Measurements from ENCODE around the gene HCN4.
A peak's percentile ranks its signal among the peaks of the same experiment; 100 is the strongest.
"Not testable (repeated sequence)": the region's sequence is repeated elsewhere in the genome, so short reads cannot be mapped to it uniquely, and the experiment has no call there.

The HCN4 gene

DNA sequence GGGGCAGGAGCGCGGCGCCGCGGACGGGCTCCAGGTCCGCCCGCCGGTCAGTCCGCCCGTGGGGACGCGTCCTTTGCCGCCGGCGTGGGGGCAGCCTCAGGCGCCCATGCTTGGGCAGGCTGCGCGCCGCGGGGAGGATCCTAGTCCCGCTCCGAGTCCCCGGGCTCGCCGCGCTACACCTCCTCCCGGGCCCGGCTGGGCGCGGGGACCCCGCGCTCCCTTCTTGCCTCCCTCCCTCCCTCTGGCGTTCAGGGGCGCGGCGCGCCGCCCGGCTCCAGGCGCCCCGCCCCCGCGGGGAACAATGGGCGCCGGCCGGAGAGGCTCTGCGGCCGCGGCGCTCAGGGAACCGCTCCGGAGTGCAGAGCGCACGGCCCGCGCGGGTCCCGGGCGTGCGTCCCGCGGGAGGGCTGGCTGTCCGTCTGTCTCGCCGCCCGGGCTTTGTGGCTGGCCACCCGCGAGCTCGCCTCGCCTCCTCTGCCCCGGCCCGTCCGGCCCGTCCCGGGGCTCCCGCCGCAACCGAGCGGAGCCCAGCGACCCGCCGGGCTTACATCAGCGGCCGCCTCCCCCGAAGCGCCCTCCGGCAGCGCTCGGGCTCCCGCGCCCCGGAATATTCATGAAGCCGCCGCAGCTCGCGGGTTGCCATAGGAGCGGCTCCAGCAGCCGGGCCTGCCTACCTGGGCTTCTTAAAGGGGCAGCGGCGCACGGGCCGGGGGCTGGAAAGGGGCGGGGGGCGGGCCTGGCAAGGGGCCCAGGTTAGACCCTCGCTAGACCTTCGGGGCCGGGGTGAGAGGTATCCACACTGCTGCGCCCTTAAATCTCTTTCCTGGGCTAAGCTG is at the start of gene HCN4:
HCN4 (minus strand) TSS at position 658 of the 836 bp plus-strand sequence. CDS start 688 bp downstream, outside the sequence.
- peak; percentile 95 for DNase-seq (ENCODE audit: low spot score)

- no peak for DNase-seq (ENCODE audit: low spot score)
Measured at GRCh38 chr15:73414876-73415275, 46.1 kb upstream of the HCN4 start.

- no peak for DNase-seq (ENCODE audit: low spot score)
Measured at GRCh38 chr15:73403171-73403570, 34.4 kb upstream of the HCN4 start.

- not testable (repeated sequence) for DNase-seq (ENCODE audit: low spot score)
Measured at GRCh38 chr15:73400222-73400621, 31.5 kb upstream of the HCN4 start.

DNA sequence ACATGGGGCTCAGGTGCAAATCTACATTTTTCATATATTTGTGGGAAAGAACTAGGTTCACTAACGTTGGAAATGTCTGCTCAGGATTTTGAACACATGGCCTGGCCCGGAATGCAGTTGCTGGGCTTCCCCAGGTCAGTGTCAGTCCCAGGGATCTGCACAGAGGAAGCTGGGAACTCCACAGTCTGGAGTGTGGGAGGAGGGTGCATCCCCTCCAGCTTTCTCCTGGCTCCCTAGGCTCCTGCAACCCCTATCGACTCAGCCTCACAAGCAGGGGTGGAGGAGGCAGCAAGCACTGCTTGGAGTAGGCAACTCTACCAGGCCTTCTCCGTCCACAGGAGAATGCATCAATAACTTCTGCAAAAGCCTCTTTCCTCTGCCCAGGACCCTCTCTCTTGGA is 30.1 kb upstream of the HCN4 start:
- DNase-seq (ENCODE audit: low spot score) = no peak

- DNase-seq (ENCODE audit: low spot score) = no peak
Measured at GRCh38 chr15:73397461-73397860, 28.7 kb upstream of the HCN4 start.

- no peak for DNase-seq (ENCODE audit: low spot score)
Measured at GRCh38 chr15:73395671-73396070, 26.9 kb upstream of the HCN4 start.

- DNase-seq (ENCODE audit: low spot score) = no peak
Measured at GRCh38 chr15:73394782-73395181, 26.0 kb upstream of the HCN4 start.

DNA sequence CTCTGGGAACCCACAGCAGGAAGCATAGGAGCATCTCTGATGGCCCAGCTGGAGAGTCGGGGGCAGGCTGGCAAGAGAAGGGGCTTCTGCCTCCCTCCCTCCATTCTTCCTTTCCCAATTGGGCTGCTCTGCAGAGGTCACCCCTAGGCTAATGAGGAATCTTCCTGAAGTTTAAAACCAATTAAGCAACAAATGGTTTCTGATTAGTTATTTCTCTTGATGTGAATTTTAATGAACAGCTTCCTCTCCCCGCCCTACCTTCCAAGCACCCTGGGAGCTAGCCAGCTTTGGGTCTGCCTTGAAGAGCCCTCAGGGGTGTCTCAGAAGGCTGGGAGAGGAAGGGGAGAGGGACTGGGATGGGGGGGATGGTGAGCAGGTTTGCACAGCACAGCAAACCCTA is 24.6 kb upstream of the HCN4 start:
- no peak for DNase-seq (ENCODE audit: low spot score)

DNA sequence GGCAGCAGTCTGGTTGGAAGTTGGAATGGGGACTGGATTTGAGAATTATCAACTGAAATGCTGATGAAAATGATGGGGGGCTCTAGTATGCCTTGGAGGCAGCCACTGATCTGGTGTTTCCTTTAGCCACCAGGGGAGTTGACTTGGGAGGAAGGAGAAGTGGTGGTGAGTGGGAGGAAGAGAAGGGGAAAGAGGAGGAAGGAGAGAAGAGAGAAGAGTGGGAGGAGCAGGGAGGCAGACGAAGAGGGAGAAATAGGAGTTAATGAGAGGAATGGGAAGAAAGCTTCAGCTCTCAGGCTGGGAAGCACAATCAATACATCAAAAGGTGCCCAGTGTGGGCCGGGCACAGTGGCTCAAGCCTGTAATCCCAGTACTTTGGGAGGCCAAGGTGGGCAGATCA is 23.3 kb upstream of the HCN4 start:
- DNase-seq (ENCODE audit: low spot score) = no peak

DNA sequence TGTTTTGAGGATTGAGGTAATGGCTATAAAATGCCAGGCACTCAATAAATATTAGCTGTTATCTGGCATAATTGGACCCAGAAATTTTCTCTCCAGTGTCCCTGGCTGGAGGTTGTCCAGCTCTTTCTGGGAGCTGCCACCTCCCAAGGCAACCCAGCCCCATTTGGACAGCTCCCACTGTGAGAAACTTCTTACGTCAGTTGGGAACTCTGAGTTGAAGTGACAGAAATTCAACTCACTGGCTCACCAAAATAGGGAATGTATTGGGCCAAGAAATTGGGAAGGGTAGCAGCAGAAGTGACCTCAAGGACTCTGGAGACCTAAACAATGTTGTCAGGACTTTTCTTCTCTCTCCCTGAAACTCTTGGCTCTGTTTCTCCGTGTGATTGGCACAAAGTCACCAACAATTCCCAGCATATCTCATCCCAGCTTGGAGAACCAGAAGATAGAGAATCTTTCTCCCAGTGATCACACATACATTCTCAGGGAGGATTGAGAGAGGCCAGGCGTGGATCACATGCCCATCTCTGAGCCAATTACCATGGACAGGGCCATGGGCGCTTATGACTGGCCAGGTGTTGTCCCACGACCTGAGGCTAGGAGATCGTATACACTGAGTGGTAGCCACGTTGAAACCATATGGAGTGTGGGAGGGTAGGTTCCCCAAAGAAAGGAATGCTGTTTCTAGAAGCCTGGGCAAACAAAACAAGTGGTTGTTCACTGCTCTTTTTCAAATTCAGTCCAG is 22.5 kb upstream of the HCN4 start:
- DNase-seq (ENCODE audit: low spot score) = no peak

- DNase-seq (ENCODE audit: low spot score) = no peak
Measured at GRCh38 chr15:73389971-73390544, 21.3 kb upstream of the HCN4 start.

DNA sequence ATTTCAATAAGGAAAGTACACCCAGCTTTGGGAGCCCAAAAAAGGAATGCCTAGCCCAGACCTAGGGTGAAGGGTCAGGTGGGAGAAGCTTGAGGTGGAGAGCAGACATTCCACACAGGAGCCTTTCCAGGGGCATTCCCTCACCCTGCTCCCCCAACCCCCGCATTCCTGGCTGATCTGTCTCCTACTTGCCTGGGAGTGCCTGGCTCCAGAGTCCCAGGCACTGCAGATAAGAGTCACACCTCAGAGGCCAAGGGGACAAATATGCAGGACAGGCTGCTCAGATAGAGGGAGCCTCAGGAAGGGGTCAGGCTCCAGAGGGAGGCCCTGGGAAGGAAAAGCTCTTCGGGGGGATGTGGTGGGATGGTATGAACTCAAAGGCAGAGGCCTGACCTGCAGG is 20.8 kb upstream of the HCN4 start:
- DNase-seq (ENCODE audit: low spot score) = peak; percentile 41

DNA sequence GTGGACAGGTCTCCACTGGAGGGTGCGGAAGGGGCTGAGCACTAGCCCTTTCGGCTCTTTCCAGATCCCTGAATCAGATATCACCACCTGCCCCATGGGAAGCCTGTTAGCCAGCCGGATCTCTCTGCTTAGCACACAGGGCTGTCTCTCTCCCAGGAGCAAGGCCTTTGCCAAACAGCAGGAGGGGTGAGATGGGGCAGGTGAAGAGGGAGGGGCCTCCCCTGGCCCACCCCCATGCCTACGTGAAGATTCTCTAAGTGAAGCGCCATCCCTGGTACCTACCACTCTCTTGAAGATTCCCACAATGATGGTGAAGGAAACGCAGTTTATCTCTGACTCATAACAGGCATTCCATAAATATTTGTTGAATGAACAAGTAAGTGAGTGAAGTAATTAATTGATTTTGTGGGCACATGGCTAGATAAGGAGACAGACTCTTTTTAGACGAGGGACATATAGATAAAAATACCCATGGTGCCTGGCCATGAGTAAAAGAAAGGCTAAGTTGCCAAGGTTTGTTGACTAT is 19.6 kb upstream of the HCN4 start:
- DNase-seq (ENCODE audit: low spot score) = peak; percentile 35

DNA sequence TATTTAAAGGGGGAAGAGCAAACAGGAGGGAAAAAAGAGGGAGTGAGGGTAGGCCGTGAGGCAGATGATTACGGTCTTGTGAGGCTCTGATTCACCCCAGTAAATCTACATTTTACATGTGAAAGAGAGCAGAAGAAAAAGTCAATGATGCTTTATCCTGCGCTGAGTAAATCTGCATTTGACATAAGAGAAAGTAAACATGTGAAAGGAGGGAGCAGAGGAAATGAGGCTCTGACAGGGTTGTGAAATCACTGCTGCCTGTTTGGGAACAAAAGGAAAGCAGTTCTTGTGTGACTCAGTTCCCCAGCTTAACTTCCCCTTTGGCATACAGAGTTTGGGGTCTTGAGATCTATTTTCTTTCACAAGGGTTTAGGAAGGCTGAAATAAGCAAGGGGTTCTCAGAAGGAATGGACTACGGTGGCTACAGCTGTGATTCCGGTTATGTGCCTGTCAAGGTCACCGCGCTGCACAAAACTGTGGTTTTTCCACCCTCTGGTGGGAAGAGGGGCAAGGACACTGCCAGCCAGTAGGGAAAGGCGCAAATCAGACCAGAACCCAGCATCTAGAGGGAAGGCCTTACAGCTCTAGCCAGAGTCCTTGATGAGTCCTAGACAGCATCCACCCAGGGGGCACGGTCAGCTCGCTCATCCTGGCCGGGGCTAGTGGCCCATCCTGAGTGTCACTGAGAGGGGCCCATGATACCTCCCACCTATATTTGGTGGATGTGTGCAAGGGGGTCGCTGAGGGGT is 18.9 kb upstream of the HCN4 start:
- DNase-seq (ENCODE audit: low spot score) = no peak

DNA sequence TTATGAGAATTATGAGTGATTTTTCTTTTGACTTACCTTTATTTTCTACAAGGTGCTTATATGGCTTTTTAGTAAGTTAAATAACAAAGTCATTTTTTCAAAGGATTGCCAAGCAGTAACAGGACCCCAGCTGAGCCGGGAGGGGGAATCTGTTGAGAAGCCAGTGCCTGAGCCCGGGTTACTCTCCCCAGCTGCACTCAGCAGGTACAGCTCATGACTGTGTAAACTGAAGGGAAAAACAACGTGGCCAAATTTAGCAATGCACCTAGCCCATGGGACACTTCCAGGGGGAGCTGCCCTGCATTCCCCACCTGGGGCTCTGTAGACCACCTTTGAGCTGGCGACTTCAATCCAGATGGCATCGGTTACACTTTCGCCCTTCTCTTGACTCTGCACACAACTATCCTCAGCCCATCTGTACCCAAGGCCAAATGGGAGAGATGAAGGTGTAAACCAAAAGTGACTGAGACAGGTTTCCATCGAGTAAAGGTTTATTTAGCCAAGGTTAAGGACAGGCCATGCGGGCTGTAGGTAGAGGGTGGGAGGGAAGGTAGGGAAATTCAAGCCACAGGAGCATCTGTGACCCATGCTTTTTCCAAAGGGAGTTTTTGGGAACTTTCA is 18.2 kb upstream of the HCN4 start:
- peak; percentile 46 for DNase-seq (ENCODE audit: low spot score)

DNA sequence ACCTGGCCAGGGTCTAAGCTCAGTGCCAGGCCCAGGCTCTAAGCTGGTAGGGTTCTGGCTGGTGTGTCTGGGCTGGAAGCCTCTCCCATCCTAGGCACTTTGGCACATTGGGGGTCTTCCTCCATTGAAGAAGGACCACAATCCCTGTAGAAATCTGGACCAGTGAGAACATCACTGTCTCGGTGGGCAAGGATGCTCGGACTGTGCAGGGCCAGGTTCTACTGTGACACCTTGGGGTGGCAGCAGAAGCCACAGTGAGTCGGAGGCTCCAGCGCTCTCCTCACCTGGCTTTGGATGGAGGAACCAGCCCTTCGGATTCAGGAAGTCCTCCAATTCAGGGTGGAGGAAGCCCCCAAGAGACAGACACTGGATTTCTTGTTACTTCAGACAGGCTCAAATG is 17.5 kb upstream of the HCN4 start:
- no peak for DNase-seq (ENCODE audit: low spot score)

DNA sequence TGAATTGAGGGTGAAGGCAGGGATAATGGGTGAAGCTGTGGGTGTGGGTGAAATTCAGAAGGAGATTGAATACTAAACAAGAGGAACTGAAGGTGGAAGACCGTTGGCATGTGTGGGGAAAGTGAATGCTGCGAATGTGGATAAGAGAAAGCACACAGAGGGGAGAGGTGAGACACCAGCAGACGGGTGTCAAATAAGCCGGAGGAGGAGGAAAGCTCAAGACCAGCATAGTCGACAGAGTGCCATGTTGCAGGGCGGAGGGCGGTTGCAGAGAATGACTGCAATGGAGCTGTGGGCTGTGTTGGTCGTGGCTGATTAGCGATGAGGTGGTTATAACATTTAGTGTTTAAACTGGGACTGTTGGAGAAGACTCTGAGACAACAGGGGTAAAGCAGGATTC is 16.4 kb upstream of the HCN4 start:
- DNase-seq (ENCODE audit: low spot score) = no peak

- no peak for DNase-seq (ENCODE audit: low spot score)
Measured at GRCh38 chr15:73383310-73384189, 14.8 kb upstream of the HCN4 start.

GRCh38 chr15:73382115-73382514 is 13.4 kb upstream of the HCN4 start:
- no peak for DNase-seq (ENCODE audit: low spot score)

DNA sequence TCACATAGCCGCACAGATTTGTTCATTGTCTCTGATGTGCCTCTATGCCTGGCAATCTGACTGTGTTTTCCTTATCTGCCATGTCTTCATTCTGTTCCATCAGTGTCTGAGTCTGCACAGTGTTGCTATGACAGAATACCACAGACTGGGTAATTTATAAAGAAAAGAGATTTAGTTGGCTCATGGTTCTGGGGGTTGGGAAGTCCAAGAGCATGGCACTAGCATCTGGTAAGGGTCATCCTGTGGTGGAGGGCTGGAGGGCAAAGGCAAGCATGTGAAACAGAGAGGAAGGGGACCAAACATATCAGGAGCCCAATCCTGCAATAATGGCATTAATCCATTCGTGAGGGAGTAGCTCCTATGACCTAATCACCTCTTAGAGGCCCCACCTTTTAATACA is 11.9 kb upstream of the HCN4 start:
- no peak for DNase-seq (ENCODE audit: low spot score)

All from iPS-NIHi11 (cell line).